Endothelial cell of umbilical vein (primary cell): ENCODE data around the gene KRT77. TPM values are rescaled to one million over a fixed set of nuclear protein-coding genes. Genes with fewer than 3 reads are reported as not detected.

Source experiments
- BruUV-seq: library from RNA; stranded (reverse); fragments of 400-500 nt; replicated peaks from 2 replicates; lab custom pipeline; 2021; lab: Mats Ljungman, UMichigan
- CTCF ChIA-PET: fragments of 300-600, 350-600 bp; sonication (Branson Sonifier 250); formaldehyde crosslinking; loops from one replicate; lab custom pipeline; 2021; ENCODE audit warnings: antibody characterized with exemption, inconsistent platforms; lab: Charles Lee
- POLR2A ChIA-PET: fragments of 300-600, 350-600 bp; sonication (Branson Sonifier 250); formaldehyde crosslinking; loops from one replicate; lab custom pipeline; 2021; ENCODE audit warnings: antibody characterized with exemption, inconsistent platforms; lab: Charles Lee
- DNase-seq: peaks from one replicate; pipeline ENCODE4 v3.0.0-alpha.2; 2011; ENCODE audit warnings: low read depth, low spot score
- FAIRE-seq: peaks from 2 replicates; lab custom pipeline; 2011; peaks lifted over from hg19 to GRCh38; lab: Jason Lieb, UNC
- H2AFZ ChIP-seq: 2 replicates; pipeline ENCODE4 v1.6.0; 2012; ENCODE audit warnings: low read depth, low read length, control low read depth, inconsistent platforms
- H3K27ac ChIP-seq: 2 replicates; pipeline ENCODE4 v1.5.1; 2011; ENCODE audit warnings: low read depth, mild to moderate bottlenecking, control low read depth, low read length, moderate library complexity; ENCODE audit not compliant: insufficient read depth
- H3K27me3 ChIP-seq, 2 experiments: 2 replicates each; pipeline versions ENCODE4 v1.6.0 to v1.6.1; 2011; ENCODE audit warnings: low read length in 2 of 2, mixed read lengths in 1 of 2; ENCODE audit not compliant: control insufficient read depth in 2 of 2, insufficient read depth in 2 of 2
- H3K36me3 ChIP-seq, 2 experiments: 2 replicates in 1 of 2; 3 replicates in 1 of 2; pipeline ENCODE4 v1.5.1; 2011; ENCODE audit warnings: low read length in 2 of 2, mild to moderate bottlenecking in 1 of 2, moderate library complexity in 1 of 2; ENCODE audit not compliant: control insufficient read depth in 2 of 2, insufficient read depth in 2 of 2; ENCODE audit errors: extremely low read depth in 1 of 2
- H3K4me1 ChIP-seq: 3 replicates; pipeline ENCODE4 v1.5.1; 2011; ENCODE audit warnings: mild to moderate bottlenecking, low read length; ENCODE audit not compliant: control insufficient read depth, insufficient read depth; ENCODE audit errors: extremely low read depth
- H3K4me2 ChIP-seq: 2 replicates; pipeline ENCODE4 v1.6.1; 2011; ENCODE audit warnings: low read length, control low read depth, mixed read lengths; ENCODE audit not compliant: insufficient read depth
- H3K4me3 ChIP-seq, 3 experiments: fragments of 200-600 bp in 1 of 3; sonication (generic), shearing (Covaris generic) in 1 of 3; replicated peaks in 1 of 3; 2 replicates each; pipeline ENCODE4 v1.5.1; 2011 to 2016; ENCODE audit warnings: control low read depth in 3 of 3, low read length in 3 of 3, mild to moderate bottlenecking in 2 of 3, inconsistent platforms in 1 of 3, low read depth in 1 of 3, moderate library complexity in 1 of 3; ENCODE audit not compliant: insufficient read depth in 1 of 3
- H3K79me2 ChIP-seq: 2 replicates; pipeline ENCODE4 v1.6.0; 2012; ENCODE audit warnings: low read length, inconsistent platforms; ENCODE audit not compliant: control insufficient read depth, insufficient read depth
- H3K9ac ChIP-seq: replicated peaks from 2 replicates; pipeline ENCODE3; 2011; ENCODE audit warnings: low read length, control low read depth; ENCODE audit not compliant: insufficient read depth; ENCODE audit errors: extremely low read depth
- H3K9me1 ChIP-seq: replicated peaks from 3 replicates; pipeline ENCODE4 v1.6.0; 2011; ENCODE audit warnings: mild to moderate bottlenecking, low read length; ENCODE audit not compliant: control insufficient read depth, insufficient read depth; ENCODE audit errors: extremely low read depth
- H3K9me3 ChIP-seq: replicated peaks from 2 replicates; pipeline ENCODE4 v1.5.1; 2012; ENCODE audit warnings: low read length, inconsistent platforms; ENCODE audit not compliant: control insufficient read depth, insufficient read depth
- H4K20me1 ChIP-seq: replicated peaks from 2 replicates; pipeline ENCODE3; 2011; ENCODE audit warnings: mild to moderate bottlenecking, low read length; ENCODE audit not compliant: control insufficient read depth, insufficient read depth; ENCODE audit errors: extremely low read depth
- CTCF ChIP-seq, 2 donors: IDR thresholded peaks; 1 replicate in 1 of 2; 2 replicates in 1 of 2; pipeline ENCODE4 v1.5.1; 2011; ENCODE audit warnings: low read length in 2 of 2, mild to moderate bottlenecking in 2 of 2, moderate library complexity in 2 of 2, control low read depth in 1 of 2, inconsistent platforms in 1 of 2, low read depth in 1 of 2; ENCODE audit not compliant: insufficient read depth in 1 of 2; ENCODE audit errors: extremely low read depth in 1 of 2
- EZH2 ChIP-seq: IDR thresholded peaks from 2 replicates; pipeline ENCODE4 v1.6.1; 2012; ENCODE audit warnings: borderline replicate concordance, low read depth, mild to moderate bottlenecking, moderate library complexity, low read length, inconsistent platforms; ENCODE audit not compliant: severe bottlenecking
- GATA2 ChIP-seq: IDR thresholded peaks from 2 replicates; pipeline ENCODE4 v1.7.0; 2011; ENCODE audit warnings: low read depth, mild to moderate bottlenecking, moderate library complexity, mixed read lengths, low read length; ENCODE audit not compliant: insufficient read length, insufficient read depth
- JUN ChIP-seq: IDR thresholded peaks from 2 replicates; pipeline ENCODE4 v1.6.1; 2011; ENCODE audit warnings: borderline replicate concordance, low read depth; ENCODE audit not compliant: insufficient read length, insufficient read depth
- MAX ChIP-seq: IDR thresholded peaks from 2 replicates; pipeline ENCODE4 v1.6.1; 2011; ENCODE audit not compliant: insufficient read depth, insufficient read length
- MYC ChIP-seq: IDR thresholded peaks from one replicate; pipeline ENCODE4 v1.6.1; 2011; ENCODE audit warnings: mild to moderate bottlenecking, low read depth, low read length
- POLR2A ChIP-seq: IDR thresholded peaks from 2 replicates; pipeline ENCODE4 v1.6.1; 2012; ENCODE audit warnings: low read depth, mild to moderate bottlenecking, control low read depth, low read length
- dilution Hi-C: fragments of 300-500 bp; cut with MboI; formaldehyde crosslinking; loops from one replicate; pipeline ENCODE4 v1.15.0; 2019; ENCODE audit warnings: low sequenced_read_pairs; ENCODE audit not compliant: extremely low pct_ligation_motif_present
- intact Hi-C: fragments of 100-400 bp; cut with micrococcal nuclease; formaldehyde crosslinking; loops from one replicate; pipeline ENCODE4 v1.10.0; 2022
- polyA plus RNA-seq, 4 experiments: library from polyadenylated mRNA; depleted of rRNA in 3 of 4; stranded (reverse) in 3 of 4; unstranded in 1 of 4; fragments of >200 nt; gene quantifications; 2 replicates each; pipeline versions ENCODE4 v1.2.1 to v1.2.3, GENCODE V29; 2011 to 2012; ENCODE audit warnings: missing spikeins in 1 of 4
- total RNA-seq: library from RNA; stranded (reverse); gene quantifications from 2 replicates; pipeline ENCODE4 v1.2.3, GENCODE V29; 2021

KRT77 gene
- total and polyA plus RNA-seq, 2 donors (not counting 3 experiments of a cell fraction or from before 2014, with no cell fraction given), result not detected

DNA sequence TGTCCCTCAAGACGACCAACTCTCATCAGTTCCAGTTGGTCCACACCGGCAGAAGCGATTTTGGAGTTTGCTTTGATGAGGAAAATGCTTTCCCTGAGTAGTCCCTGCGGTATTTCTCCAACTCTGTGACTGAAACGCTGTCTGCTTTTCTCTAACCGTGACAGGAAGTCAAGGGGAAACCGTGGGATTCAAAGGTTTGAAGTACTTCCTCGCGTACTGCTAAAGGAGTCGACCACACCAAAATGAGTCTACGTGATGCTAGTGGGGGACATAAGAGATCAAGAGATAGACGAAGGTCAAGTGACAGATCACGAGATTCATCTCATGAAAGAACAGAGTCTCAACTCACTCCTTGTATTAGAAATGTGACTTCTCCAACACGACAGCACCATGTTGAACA, 45.3 kb upstream of the KRT77 start:
- DNase-seq, result no peak
- no peaks in the 10 kb centered on the region for H3K4me1 ChIP-seq
- POLR2A ChIA-PET, result no interaction called here
- H3K9me1 ChIP-seq, result no peaks in the 10 kb centered on the region
- no peak for TF ChIP-seq MAX
- TF ChIP-seq POLR2A, result no peak
- no peak for TF ChIP-seq CTCF (IDR thresholded peaks at IDR 0.05; ENCODE audit: extremely low read depth in 1 of 2, insufficient read depth in 1 of 2, low read depth in 1 of 2, low read length in 2 of 2)
- no peak for TF ChIP-seq JUN
- TF ChIP-seq GATA2, result no peak
- TF ChIP-seq EZH2, result no peak
- no peak for TF ChIP-seq MYC
- FAIRE-seq, result no peak
- no peak overlapping the region for H3K27ac ChIP-seq
- no peaks in the 10 kb centered on the region for H3K9me3 ChIP-seq
- H2AFZ ChIP-seq, result no peak overlapping the region
- dilution Hi-C loops, result no loop called here
- no peaks in the 10 kb centered on the region for H4K20me1 ChIP-seq
- BruUV-seq, result no TSS peak
- intact Hi-C loops, result no loop called here
- no peak overlapping the region for H3K4me2 ChIP-seq
- CTCF ChIA-PET, result no interaction called here
- H3K9ac ChIP-seq, result no peak overlapping the region
- no peak overlapping the region for H3K4me3 ChIP-seq
- no peaks in the 10 kb centered on the region for H3K36me3 ChIP-seq
- no peaks in the 10 kb centered on the region for H3K79me2 ChIP-seq
- H3K27me3 ChIP-seq, result no peaks in the 10 kb centered on the region
